ENCODE data around the gene OR2F1. TPM values are rescaled to one million over a fixed set of nuclear protein-coding genes. Genes with fewer than 3 reads are reported as not detected.

The OR2F1 gene
- total RNA-seq, 1 donor: 0.72 TPM

- Histone ChIP-seq H3K4me2 (ENCODE audit: insufficient read depth, low read length) (no peak overlapping the region), H3K27me3 (ENCODE audit: insufficient read depth, low read length) (no peaks in the 10 kb centered on the region), H3K79me2 (ENCODE audit: insufficient read depth, low read length) (no peaks in the 10 kb centered on the region), H3K36me3 (ENCODE audit: insufficient read depth, low read length) (no peaks in the 10 kb centered on the region), H3K4me1 (ENCODE audit: insufficient read depth, low read length) (peaks cover 4% of the 10 kb centered on the region), H2AFZ (ENCODE audit: low read length) (no peak overlapping the region), H3K4me3 (ENCODE audit: insufficient read depth, low read length) (no peak overlapping the region), H3K27ac (ENCODE audit: low read depth, low read length) (no peak overlapping the region), H4K20me1 (ENCODE audit: insufficient read depth, low read length) (no peaks in the 10 kb centered on the region), H3K9me3 (ENCODE audit: low read depth, low read length) (no peaks in the 10 kb centered on the region)
- no peak for DNase-seq (ENCODE audit: insufficient read length, low spot score, missing footprints)
- TF ChIP-seq, protein P1, sequence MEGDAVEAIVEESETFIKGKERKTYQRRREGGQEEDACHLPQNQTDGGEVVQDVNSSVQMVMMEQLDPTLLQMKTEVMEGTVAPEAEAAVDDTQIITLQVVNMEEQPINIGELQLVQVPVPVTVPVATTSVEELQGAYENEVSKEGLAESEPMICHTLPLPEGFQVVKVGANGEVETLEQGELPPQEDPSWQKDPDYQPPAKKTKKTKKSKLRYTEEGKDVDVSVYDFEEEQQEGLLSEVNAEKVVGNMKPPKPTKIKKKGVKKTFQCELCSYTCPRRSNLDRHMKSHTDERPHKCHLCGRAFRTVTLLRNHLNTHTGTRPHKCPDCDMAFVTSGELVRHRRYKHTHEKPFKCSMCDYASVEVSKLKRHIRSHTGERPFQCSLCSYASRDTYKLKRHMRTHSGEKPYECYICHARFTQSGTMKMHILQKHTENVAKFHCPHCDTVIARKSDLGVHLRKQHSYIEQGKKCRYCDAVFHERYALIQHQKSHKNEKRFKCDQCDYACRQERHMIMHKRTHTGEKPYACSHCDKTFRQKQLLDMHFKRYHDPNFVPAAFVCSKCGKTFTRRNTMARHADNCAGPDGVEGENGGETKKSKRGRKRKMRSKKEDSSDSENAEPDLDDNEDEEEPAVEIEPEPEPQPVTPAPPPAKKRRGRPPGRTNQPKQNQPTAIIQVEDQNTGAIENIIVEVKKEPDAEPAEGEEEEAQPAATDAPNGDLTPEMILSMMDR (IDR thresholded peaks at IDR 0.05; ENCODE audit: extremely low read depth, low read depth, low read length): no peak
Measured at GRCh38 chr7:143908120-143908519, 46.5 kb upstream of the OR2F1 start.

DNA sequence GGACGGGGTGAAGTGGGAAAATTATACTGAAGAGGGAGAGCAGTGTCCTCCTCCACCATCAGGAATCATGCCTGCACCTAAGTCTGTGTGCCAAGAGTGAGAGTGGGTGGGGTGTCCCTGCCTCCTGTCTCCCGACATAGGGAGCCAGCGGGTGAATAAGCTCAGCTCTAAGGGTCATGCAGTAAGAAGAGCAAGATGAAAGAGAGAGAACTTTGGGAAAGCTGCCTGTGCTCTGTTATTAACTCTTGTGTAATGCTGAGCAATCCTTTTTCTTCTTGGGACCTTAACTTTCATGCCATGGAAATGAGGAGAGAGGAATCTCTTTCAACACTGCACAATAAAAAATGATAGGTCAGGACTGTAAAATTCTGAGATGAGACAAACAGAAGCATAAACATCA lies 44.8 kb upstream of the OR2F1 start:
- Histone ChIP-seq H3K27ac (ENCODE audit: low read depth, low read length) (no peak overlapping the region), H2AFZ (ENCODE audit: low read length) (no peak overlapping the region), H3K4me2 (ENCODE audit: insufficient read depth, low read length) (no peak overlapping the region), H3K36me3 (ENCODE audit: insufficient read depth, low read length) (no peaks in the 10 kb centered on the region), H3K27me3 (ENCODE audit: insufficient read depth, low read length) (no peaks in the 10 kb centered on the region), H4K20me1 (ENCODE audit: insufficient read depth, low read length) (no peaks in the 10 kb centered on the region), H3K4me1 (ENCODE audit: insufficient read depth, low read length) (peaks cover 4% of the 10 kb centered on the region), H3K79me2 (ENCODE audit: insufficient read depth, low read length) (no peaks in the 10 kb centered on the region), H3K4me3 (ENCODE audit: insufficient read depth, low read length) (no peak overlapping the region), H3K9me3 (ENCODE audit: low read depth, low read length) (no peaks in the 10 kb centered on the region)
- TF ChIP-seq, protein P1 (IDR thresholded peaks at IDR 0.05; ENCODE audit: extremely low read depth, low read depth, low read length): no peak
- no peak for DNase-seq (ENCODE audit: insufficient read length, low spot score, missing footprints)

GRCh38 chr7:143910473-143911248 lies 44.0 kb upstream of the OR2F1 start:
- no peaks in the 10 kb centered on the region for H3K9me3 ChIP-seq (ENCODE audit: low read depth, low read length)
- H3K4me2 ChIP-seq (ENCODE audit: insufficient read depth, low read length): no peak overlapping the region
- H2AFZ ChIP-seq (ENCODE audit: low read length): peak overlapping the region; percentile 54
- DNase-seq (ENCODE audit: insufficient read length, low spot score, missing footprints): no peak
- H3K36me3 ChIP-seq (ENCODE audit: insufficient read depth, low read length): no peaks in the 10 kb centered on the region
- no peak overlapping the region for H3K4me3 ChIP-seq (ENCODE audit: insufficient read depth, low read length)
- H3K27ac ChIP-seq (ENCODE audit: low read depth, low read length): no peak overlapping the region
- H4K20me1 ChIP-seq (ENCODE audit: insufficient read depth, low read length): no peaks in the 10 kb centered on the region
- no peaks in the 10 kb centered on the region for H3K79me2 ChIP-seq (ENCODE audit: insufficient read depth, low read length)
- no peaks in the 10 kb centered on the region for H3K27me3 ChIP-seq (ENCODE audit: insufficient read depth, low read length)
- H3K4me1 ChIP-seq (ENCODE audit: insufficient read depth, low read length): peaks cover 4% of the 10 kb centered on the region
- TF ChIP-seq, protein P1 (IDR thresholded peaks at IDR 0.05; ENCODE audit: extremely low read depth, low read depth, low read length): no peak

DNA sequence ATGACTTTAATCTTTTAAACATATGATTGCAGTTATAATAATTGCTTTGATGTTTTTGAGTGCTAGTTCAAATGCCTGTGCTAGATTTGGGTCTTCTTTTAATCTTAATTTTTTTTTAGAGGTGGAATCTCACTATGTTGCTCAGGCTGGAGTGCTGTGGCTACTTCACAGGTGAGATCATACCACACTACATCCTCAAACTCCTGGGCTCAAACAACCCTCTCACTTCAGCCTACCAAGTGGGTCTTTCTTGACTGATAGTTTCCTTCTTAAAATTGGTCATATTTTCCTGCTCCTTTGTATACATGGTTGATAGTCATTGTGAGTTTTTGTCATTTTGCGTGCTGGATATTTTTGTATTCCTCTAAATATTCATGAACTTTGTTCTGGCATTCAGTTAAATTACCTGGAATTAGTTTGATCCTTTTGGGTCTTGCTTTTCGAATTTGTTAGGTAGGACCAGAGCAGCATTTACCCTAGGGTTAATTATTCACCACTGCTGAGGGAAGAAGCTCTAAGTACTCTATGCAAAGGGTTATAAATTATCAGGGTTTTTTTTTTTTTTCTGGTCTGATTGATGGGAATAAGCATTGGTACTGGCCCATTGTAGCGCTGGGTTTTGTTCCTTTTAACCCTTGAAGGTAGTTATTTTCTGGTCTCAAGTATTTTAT lies 40.6 kb upstream of the OR2F1 start:
- TF ChIP-seq, protein P1 (IDR thresholded peaks at IDR 0.05; ENCODE audit: extremely low read depth, low read depth, low read length): no peak
- Histone ChIP-seq H3K27me3 (ENCODE audit: insufficient read depth, low read length) (no peaks in the 10 kb centered on the region), H3K27ac (ENCODE audit: low read depth, low read length) (no peak overlapping the region), H4K20me1 (ENCODE audit: insufficient read depth, low read length) (no peaks in the 10 kb centered on the region), H3K9me3 (ENCODE audit: low read depth, low read length) (no peaks in the 10 kb centered on the region), H2AFZ (ENCODE audit: low read length) (no peak overlapping the region), H3K4me3 (ENCODE audit: insufficient read depth, low read length) (no peak overlapping the region), H3K36me3 (ENCODE audit: insufficient read depth, low read length) (no peaks in the 10 kb centered on the region), H3K4me1 (ENCODE audit: insufficient read depth, low read length) (peaks cover 4% of the 10 kb centered on the region), H3K79me2 (ENCODE audit: insufficient read depth, low read length) (no peaks in the 10 kb centered on the region), H3K4me2 (ENCODE audit: insufficient read depth, low read length) (no peak overlapping the region)
- no peak for DNase-seq (ENCODE audit: insufficient read length, low spot score, missing footprints)
